ENCODE measurements around the gene ABCA13.

GRCh38 chr7:48355346-48355745 lies 184.1 kb downstream of the ABCA13 start:
- no peak for TF ChIP-seq TAF1 (IDR thresholded peaks at IDR 0.05; ENCODE audit: borderline replicate concordance, insufficient read depth, low read length)
- TF ChIP-seq POLR2AphosphoS5 (IDR thresholded peaks at IDR 0.05; ENCODE audit: low read depth, low read length), result no peak
